ENCODE measurements around the gene MPHOSPH10.
"Not testable (repeated sequence)": the region's sequence is repeated elsewhere in the genome, so short reads cannot be mapped to it uniquely, and the experiment has no call there.

MPHOSPH10 gene

GRCh38 chr2:71130152-71130904, at the start of gene MPHOSPH10, which contains the start of gene MCEE:
MPHOSPH10 (plus strand) TSS chr2:71130634; CDS start chr2:71130666, 32 bp downstream.
MCEE (minus strand) TSS chr2:71130229; CDS start chr2:71130219, 10 bp downstream.
- DNase-seq (ENCODE audit: low read depth in 3 of 3), result peak; percentile 82 to 89 (median 86)

GRCh38 chr2:71082402-71083252, 47.8 kb upstream of the MPHOSPH10 start:
- peak in 2 of 3 experiments; percentile 34 to 64 for DNase-seq (ENCODE audit: low read depth in 3 of 3)

GRCh38 chr2:71083297-71083696, 47.1 kb upstream of the MPHOSPH10 start:
- DNase-seq (ENCODE audit: low read depth in 3 of 3), result not testable (repeated sequence)

- not testable (repeated sequence) for DNase-seq (ENCODE audit: low read depth in 3 of 3)
These were observed 46.6 kb upstream of the MPHOSPH10 start for GRCh38 chr2:71083752-71084312.

GRCh38 chr2:71085325-71086003, 45.0 kb upstream of the MPHOSPH10 start:
- not testable (repeated sequence) for DNase-seq (ENCODE audit: low read depth in 3 of 3)

DNA sequence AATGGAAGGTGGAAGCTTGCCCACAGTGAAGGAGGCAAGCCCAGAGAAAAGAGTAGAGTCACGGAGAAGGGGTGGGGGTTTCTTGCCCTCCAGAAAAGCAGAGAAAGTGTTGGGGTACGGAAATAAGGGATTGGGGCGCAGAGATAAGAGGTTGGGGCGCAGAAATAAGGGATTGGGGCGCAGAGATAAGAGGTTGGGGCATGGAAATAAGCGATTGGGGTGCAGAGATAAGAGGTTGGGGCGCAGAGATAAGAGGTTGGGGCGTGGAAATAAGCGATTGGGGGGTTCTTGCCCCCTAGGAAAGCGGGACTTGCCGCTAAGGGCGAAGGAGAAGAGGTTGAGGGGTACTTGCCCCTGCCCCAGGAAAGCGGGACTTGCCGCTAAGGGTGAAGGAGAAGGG, 41.0 kb upstream of the MPHOSPH10 start:
- DNase-seq (ENCODE audit: low read depth in 3 of 3), result not testable (repeated sequence)

GRCh38 chr2:71091808-71092207, 38.6 kb upstream of the MPHOSPH10 start:
- DNase-seq (ENCODE audit: low read depth in 3 of 3), result not testable (repeated sequence)

DNA sequence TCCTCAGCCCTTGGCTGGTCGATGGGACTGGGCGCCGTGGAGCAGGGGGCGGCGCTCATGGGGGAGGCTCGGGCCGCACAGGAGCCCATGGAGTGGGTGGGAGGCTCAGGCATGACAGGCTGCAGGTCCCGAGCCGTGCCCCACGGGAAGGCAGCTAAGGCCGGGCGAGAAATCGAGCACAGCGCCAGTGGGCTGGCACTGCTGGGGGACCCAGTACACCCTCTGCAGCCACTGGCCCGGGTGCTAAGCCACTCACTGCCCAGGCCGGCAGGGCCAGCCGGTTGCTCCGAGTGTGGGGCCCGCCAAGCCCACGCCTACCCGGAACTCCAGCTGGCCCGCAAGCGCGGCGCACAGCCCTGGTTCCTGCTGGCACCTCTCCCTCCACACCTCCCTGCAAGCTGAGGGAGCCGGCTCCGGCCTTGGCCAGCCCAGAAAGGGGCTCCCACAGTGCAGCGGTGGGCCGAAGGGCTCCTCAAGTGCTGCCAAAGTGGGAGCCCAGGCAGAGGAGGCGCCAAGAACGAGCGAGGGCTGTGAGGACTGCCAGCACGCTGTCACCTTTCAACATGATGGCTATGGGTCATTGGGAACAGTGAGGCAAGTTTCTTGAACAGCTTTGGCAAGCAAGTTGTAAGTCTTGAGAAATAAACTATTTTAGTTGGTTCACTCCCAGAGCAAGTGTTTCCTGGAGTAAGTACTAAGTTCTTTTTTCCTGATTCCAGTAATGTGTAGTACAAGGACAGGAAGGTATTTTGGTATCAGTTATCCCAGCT, 37.8 kb upstream of the MPHOSPH10 start:
- not testable (repeated sequence) for DNase-seq (ENCODE audit: low read depth in 3 of 3)

GRCh38 chr2:71100195-71100964, 30.1 kb upstream of the MPHOSPH10 start:
- DNase-seq (ENCODE audit: low read depth in 3 of 3), result peak in 2 of 3 experiments; percentile 7 to 53

DNA sequence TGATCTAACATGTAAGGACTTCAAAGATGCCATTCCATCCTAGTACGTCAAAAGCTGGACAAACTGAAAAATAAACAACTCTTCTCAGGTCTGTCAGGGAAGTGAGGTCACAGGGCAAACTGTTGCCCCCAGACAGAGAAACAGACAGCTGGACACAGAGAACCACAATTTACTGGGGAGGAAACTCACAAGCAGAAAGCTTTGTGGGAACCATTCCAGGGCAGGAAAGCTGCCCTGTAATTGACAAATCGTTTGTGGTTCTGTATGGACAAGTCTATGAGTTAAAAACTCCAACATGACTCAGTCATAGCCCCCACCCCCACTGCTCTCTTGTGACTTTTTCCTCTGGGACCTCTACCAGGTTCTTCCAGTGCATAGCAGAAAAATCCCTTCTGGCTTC, 28.8 kb upstream of the MPHOSPH10 start:
- no peak for DNase-seq (ENCODE audit: low read depth in 3 of 3)

DNA sequence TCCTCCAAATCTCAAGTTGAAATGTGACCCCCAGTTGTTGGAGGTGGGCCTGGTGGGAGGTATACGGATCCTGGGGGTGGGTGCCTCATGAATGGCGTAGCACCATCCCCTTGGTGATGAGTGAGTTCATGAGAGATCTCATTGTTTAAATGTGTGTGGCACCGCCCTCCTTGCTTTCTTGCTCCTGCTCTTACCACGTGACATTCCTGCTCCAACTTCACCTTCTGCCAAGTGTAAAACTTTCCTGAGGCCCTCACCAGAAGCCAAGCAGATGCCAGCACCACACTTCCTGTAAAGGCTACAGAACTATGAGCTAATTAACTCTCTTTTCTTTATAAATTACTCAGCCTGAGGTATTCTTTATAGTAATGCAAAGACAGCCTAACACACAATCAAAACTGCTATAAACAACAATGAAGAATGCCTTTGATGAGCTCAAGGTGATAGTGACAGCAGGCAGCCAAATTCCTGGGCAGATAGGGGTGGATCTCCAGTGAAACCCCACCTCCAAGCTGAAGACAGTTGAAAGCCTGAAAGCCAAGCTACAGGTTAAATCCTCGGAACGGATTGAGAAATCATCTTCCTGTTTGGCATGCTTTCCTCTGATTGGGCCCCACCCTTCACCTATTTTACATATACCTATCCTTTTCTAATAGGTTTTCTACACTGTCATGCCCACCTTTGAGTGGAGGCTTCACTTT, 27.3 kb upstream of the MPHOSPH10 start:
- no peak for DNase-seq (ENCODE audit: low read depth in 3 of 3)

DNA sequence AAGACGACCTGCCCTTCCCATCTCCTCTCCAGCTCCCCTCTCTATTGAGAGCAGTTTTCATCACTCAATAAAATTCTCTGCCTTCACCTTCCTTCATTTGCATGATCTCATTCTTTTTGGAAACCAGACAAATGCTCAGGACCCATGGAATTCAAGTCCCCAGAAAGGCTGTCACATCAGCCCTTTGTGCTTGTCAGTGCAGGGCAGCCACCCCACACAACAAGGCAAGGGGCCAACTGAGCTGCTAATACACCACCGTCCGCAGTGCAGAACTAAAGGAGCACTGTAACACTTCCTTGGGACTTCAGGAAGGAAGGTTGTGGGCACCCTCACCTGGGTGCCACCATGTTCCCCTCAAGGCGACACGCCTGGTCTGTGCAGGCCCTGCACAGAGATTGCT, 26.6 kb upstream of the MPHOSPH10 start:
- no peak for DNase-seq (ENCODE audit: low read depth in 3 of 3)

DNA sequence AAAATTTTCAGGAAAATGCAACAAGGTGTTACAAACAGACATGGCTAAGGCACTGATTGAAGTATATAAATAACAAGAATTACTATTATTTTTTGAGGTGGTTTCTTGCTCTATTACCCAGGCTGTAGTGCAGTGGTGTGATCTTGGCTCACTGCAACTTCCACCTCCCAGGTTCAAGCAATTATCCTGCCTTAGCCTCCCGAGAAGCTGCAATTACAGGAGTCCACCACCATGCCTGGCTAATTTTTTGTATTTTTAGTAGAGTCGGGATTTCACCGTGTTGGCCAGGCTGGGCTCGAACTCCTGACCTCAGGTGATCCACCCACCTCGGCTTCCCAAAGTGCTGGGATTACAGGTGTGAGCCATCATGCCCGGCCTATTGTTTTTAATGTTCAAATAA, 24.0 kb upstream of the MPHOSPH10 start:
- not testable (repeated sequence) for DNase-seq (ENCODE audit: low read depth in 3 of 3)

DNA sequence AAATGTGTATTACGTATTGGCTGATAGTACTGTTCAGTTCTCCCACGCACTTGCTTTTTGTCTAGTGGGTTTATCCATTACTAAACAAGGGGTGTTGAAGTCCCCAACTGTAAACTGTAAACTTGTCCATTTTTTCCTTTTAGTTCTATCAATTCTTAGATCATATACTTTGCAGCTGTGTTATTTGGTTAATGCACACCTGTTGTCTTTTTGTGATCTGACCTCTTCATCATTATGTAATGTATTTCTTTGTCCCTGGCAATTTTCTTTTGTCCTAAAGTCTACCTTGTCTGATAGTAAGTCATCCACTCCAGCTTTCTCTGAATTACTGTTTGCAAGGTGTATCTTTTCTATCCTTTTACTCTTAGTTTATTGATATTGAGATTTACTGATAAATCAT, 22.3 kb upstream of the MPHOSPH10 start:
- DNase-seq (ENCODE audit: low read depth in 3 of 3), result no peak

- no peak for DNase-seq (ENCODE audit: low read depth in 3 of 3)
These were observed 16.6 kb upstream of the MPHOSPH10 start for GRCh38 chr2:71113843-71114242.

GRCh38 chr2:71117063-71117462, 13.4 kb upstream of the MPHOSPH10 start:
- no peak for DNase-seq (ENCODE audit: low read depth in 3 of 3)

GRCh38 chr2:71120195-71120594, 10.2 kb upstream of the MPHOSPH10 start:
- no peak for DNase-seq (ENCODE audit: low read depth in 3 of 3)

GRCh38 chr2:71121479-71121878, 9.0 kb upstream of the MPHOSPH10 start:
- DNase-seq (ENCODE audit: low read depth in 3 of 3), result no peak
